Muscle of arm (tissue), 12 donors: ENCODE measurements around the gene BRD2. TPM values are rescaled to one million over a fixed set of nuclear protein-coding genes. Genes with fewer than 3 reads are reported as not detected.

ENCODE experiments used
- DNase-seq: peaks from one replicate; pipeline ENCODE4 v3.0.0-alpha.2; 2013
- polyA plus RNA-seq, 12 donors: library from polyadenylated mRNA; unstranded; fragments of 120-200 nt; gene quantifications; one replicate each; pipeline ENCODE4 v1.2.1, GENCODE V29; 2013; ENCODE audit not compliant: insufficient read length in 12 of 12

BRD2 gene
- polyA plus RNA-seq, 12 donors = 144 to 876 (median 162) TPM

DNA sequence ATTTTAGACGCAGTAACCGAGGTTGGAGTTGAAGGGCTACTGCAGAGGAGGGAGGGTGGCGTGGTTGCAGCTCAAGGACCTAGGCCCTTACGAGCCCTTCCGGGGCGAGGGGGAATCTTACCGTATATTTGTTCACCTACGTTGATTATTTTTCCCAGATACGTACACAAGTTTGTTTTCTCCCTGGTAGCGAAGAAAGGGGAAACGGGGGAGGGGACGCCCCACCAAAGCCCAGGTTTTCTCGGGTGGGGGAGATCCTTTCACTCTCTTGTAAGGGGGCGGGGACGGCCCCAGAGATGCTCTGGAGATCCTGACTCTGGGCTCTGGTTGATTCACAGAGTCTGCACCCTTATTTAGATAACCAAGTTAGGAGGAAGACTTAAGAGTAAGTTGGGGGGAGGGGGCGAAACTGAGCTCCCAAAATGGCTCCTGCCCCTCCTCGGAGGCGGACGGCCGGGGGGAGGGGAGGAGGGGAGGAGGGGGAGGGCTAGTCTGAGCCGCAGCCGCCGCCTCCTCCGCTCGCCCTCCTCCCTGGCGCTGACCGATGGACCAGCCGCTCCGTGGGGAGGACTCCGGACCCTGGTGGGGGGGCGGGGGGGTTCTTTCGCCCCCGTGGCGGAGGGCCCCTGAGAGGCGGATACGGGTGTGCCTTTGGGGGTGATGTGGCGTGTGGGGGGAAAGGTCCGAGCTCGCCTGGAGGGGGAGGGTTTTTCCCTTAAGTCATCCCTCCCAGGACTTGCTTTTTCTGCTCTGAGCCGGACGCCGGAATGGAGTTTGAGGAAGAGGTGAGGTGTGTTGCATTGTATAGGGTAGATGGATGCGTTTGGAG lies 2.2 kb downstream of the BRD2 start:
- DNase-seq = peak; percentile 90

DNA sequence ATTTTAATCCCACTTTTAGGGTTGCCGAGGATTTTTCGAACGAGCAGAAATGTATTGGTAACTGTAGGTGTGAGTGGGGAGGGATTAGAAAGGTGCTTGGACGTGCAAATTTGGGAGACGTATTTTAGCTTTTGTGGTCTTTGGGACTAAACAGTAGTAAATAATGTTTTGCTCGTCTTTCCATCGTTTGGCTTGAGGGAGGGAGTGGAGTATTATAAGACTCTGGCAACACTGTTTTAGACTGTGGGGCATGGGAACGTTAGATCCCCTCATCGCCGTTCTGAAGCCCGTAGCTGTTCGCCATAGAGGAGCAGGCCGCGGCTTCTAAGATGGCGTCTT lies 2.8 kb downstream of the BRD2 start:
- no peak for DNase-seq

GRCh38 chr6:32971581-32972352 lies 3.4 kb downstream of the BRD2 start:
- peak; percentile 100 for DNase-seq

GRCh38 chr6:32972353-32973143 lies 4.2 kb downstream of the BRD2 start:
- DNase-seq = no peak

DNA sequence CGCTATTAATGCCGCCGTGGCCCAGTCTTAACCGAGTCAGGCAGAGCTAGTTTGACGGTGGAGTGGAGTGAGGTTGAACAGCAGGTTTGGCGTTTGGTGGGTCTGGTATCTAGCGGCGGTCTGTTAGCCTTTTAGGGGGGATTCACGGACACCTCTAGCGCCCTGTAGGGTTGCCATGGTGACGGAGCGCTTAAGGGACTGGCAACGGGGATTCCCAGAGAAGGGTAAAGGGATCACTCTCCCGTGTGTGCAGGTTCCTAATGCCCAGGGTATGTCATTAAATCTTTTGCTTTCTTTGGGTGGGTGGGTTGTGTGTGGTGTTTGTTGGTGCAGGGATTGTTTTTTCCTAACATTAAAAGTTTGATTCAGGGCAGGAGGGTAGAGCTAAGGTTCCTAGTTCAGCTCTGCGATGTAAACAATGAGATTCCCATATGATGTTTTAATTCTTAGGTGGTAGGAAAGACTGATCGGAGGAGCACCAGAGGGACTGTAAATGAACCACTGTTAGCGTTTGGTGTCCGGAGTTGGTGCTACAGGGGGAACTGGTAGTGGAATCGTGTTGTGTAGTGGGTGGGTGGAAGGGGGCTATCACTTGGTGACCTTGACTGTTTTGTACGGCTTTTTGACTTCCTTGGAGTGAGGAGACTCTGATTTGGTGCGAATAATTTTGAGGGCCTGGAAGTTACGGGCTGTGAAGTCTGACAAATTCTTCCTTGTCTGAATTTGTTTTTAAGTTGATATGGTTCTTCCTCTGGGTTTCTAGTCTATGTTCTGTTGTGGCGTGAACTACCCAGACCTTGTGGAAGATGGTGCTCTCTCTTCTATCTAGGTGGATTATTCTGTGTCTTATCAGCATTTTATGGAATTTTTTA lies 5.0 kb downstream of the BRD2 start:
- no peak for DNase-seq

GRCh38 chr6:32974016-32974333 lies 5.6 kb downstream of the BRD2 start:
- DNase-seq = no peak

DNA sequence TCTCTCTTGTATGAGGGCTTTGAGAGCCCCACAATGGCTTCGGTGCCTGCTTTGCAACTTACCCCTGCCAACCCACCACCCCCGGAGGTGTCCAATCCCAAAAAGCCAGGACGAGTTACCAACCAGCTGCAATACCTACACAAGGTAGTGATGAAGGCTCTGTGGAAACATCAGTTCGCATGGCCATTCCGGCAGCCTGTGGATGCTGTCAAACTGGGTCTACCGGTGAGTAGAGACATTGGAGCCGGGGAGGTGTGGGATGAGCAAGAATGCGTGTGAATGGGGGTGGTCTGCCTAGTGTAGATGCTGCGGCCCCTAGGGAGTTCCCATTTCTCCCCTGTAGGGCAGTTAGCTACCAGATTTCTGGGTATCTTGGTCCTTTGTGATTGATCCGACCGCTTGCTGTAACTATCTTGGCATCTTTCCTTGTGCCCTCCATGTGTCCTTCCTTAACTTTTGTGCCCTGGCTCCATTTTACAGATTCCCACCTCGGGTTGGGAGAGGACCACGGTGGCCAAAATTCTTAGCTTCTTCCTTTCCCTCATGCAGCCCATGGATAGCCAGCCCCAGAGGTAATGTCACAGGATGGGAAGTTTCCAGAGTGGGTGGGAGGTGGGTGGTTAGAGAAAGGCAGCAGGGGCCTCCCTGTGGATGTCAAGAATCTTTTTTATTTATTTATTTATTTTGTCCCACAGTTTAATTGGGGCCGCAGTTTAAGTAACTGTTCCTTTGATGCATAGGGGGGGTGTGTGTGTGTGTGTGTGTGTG lies 6.3 kb downstream of the BRD2 start:
- DNase-seq = no peak

GRCh38 chr6:32975886-32976285 lies 7.5 kb downstream of the BRD2 start:
- no peak for DNase-seq

GRCh38 chr6:32976334-32977069 lies 8.1 kb downstream of the BRD2 start:
- DNase-seq = no peak

GRCh38 chr6:32977272-32977952 lies 9.0 kb downstream of the BRD2 start:
- DNase-seq = no peak

DNA sequence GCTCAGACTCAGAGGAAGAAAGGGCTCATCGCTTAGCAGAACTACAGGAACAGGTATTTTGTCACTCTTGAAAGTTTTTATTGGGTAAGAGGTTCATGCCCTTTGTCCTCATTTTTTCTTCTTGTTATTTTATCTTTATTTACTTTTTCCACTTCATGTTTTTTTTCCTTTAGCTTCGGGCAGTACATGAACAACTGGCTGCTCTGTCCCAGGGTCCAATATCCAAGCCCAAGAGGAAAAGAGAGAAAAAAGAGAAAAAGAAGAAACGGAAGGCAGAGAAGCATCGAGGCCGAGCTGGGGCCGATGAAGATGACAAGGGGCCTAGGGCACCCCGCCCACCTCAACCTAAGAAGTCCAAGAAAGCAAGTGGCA lies 9.5 kb downstream of the BRD2 start:
- no peak for DNase-seq

GRCh38 chr6:32979720-32980487 lies 11.5 kb downstream of the BRD2 start:
- DNase-seq = no peak

DNA sequence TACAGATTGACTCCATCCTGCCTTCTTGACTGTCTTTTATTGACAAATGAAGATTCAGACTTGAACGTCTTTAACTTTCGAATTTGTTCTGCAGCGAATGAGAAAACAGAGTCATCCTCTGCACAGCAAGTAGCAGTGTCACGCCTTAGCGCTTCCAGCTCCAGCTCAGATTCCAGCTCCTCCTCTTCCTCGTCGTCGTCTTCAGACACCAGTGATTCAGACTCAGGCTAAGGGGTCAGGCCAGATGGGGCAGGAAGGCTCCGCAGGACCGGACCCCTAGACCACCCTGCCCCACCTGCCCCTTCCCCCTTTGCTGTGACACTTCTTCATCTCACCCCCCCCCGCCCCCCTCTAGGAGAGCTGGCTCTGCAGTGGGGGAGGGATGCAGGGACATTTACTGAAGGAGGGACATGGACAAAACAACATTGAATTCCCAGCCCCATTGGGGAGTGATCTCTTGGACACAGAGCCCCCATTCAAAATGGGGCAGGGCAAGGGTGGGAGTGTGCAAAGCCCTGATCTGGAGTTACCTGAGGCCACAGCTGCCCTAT lies 12.2 kb downstream of the BRD2 start:
- DNase-seq = no peak

GRCh38 chr6:32982084-32982701 lies 13.8 kb downstream of the BRD2 start:
- no peak for DNase-seq

- no peak for DNase-seq
These were observed 14.5 kb downstream of the BRD2 start for GRCh38 chr6:32982702-32983492.

DNA sequence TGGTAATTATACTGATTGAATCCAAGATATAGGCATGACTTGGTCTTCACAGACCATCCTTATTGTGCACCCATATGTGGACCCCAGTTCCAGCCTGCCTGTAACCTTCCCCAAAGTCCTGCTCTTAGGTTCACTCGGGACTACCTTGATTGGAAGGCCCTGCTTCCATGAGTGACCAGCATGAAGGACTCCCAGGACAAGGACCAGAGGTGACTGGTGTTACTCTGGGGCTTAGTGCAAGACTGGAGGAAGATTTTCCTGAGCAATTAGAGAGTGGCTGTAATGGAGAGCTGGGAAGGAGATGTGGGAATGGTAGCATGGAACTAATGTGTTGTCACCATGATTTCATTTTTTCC lies 15.1 kb downstream of the BRD2 start:
- DNase-seq = no peak

DNA sequence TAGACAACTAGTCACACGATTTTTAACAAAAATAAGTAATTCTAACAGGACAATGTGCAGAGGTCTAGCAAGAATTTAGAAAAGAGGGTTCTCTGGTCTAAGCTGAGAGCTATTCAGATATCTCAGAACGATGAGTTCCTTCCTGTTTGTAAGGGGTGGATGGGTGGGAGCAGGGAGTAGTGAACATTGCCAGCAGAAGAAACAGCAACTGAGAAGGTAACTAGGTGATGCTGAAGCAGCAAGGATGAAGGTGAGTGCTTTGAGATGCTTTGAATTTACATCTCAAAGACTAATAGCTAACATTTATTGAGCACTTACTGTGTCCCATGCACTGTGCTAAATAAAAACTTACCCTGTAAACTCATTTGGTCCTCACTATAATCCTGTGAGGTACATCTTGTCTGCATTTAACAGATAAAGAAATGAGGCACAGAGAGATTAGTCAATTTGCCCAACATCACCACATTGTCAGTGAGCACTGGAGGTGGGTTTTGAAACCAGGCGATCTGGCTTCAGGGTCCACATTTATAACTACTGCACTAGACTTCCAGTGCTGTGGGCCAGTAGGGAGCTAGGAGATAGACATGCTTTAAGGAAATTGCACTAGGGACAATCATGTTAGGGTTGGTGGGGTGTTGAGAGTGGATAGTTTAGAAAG lies 15.7 kb downstream of the BRD2 start:
- DNase-seq = no peak
